Measurements from ENCODE around the gene XYLT1.

DNA sequence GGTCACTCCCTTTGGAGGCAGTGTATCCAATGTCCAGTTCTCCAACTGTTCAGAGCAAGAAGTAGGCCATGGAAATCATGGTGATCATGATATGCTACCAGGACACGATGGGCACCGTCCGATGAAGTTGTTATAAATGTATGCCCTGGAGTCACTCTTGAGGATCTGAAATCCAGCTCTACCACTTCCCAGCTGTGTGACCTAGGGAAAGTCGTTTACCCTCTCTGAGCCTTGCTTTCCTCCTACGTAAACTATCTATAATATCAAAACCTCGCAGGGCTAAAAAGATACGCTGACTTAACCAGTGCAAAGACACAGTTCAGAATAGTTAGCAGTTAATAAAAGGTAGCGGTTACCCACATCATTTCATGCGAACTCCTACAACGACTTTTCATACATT is 194.2 kb downstream of the XYLT1 start:
- TF ChIP-seq, protein P1, sequence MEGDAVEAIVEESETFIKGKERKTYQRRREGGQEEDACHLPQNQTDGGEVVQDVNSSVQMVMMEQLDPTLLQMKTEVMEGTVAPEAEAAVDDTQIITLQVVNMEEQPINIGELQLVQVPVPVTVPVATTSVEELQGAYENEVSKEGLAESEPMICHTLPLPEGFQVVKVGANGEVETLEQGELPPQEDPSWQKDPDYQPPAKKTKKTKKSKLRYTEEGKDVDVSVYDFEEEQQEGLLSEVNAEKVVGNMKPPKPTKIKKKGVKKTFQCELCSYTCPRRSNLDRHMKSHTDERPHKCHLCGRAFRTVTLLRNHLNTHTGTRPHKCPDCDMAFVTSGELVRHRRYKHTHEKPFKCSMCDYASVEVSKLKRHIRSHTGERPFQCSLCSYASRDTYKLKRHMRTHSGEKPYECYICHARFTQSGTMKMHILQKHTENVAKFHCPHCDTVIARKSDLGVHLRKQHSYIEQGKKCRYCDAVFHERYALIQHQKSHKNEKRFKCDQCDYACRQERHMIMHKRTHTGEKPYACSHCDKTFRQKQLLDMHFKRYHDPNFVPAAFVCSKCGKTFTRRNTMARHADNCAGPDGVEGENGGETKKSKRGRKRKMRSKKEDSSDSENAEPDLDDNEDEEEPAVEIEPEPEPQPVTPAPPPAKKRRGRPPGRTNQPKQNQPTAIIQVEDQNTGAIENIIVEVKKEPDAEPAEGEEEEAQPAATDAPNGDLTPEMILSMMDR (conservative IDR thresholded peaks at IDR 0.05; ENCODE audit: low read length) = no peak
- no peak for TF ChIP-seq EZH2phosphoT487 (IDR thresholded peaks at IDR 0.05; ENCODE audit: borderline replicate concordance)

Data from Loucy (cell line).